GM19023 (cell line): ENCODE results near the gene TTC34.
"Not testable (repeated sequence)": the region's sequence is repeated elsewhere in the genome, so short reads cannot be mapped to it uniquely, and the experiment has no call there.

ENCODE experiments used
- ATAC-seq: cut with Tn5 transposase; IDR thresholded peaks from one replicate; pipeline ENCODE4 v1.9.1; 2021; ENCODE audit warnings: mild to moderate bottlenecking, moderate library complexity; ENCODE audit not compliant: unreplicated experiment

Gene TTC34

GRCh38 chr1:2630498-2631135 lies 170.9 kb downstream of the TTC34 start:
- no peak for ATAC-seq

GRCh38 chr1:2629627-2630497 lies 171.6 kb downstream of the TTC34 start:
- no peak for ATAC-seq

GRCh38 chr1:2628933-2629626 lies 172.4 kb downstream of the TTC34 start:
- ATAC-seq: no peak

GRCh38 chr1:2628191-2628932 lies 173.1 kb downstream of the TTC34 start:
- ATAC-seq: no peak

- ATAC-seq: no peak
Observed at GRCh38 chr1:2627746-2628145, 173.7 kb downstream of the TTC34 start.

GRCh38 chr1:2625748-2626147 lies 175.7 kb downstream of the TTC34 start:
- not testable (repeated sequence) for ATAC-seq

GRCh38 chr1:2625311-2625710 lies 176.2 kb downstream of the TTC34 start:
- ATAC-seq: no peak

- ATAC-seq: no peak
Observed at GRCh38 chr1:2624735-2625300, 176.7 kb downstream of the TTC34 start.

GRCh38 chr1:2623571-2624337 lies 177.7 kb downstream of the TTC34 start:
- ATAC-seq: no peak

- ATAC-seq: no peak
Observed at GRCh38 chr1:2617971-2618470, 183.5 kb downstream of the TTC34 start.

- no peak for ATAC-seq
Observed at GRCh38 chr1:2614145-2614544, 187.3 kb downstream of the TTC34 start.

GRCh38 chr1:2612591-2613365 lies 188.7 kb downstream of the TTC34 start:
- no peak for ATAC-seq

GRCh38 chr1:2611621-2612437 lies 189.7 kb downstream of the TTC34 start:
- ATAC-seq: no peak

GRCh38 chr1:2611031-2611501 lies 190.4 kb downstream of the TTC34 start:
- no peak for ATAC-seq

GRCh38 chr1:2610036-2610959 lies 191.2 kb downstream of the TTC34 start:
- ATAC-seq: no peak

GRCh38 chr1:2609319-2610035 lies 192.0 kb downstream of the TTC34 start:
- ATAC-seq: no peak
